Bone marrow (tissue), 2 donors: ENCODE data around the gene MAN2A2.
"Not testable (repeated sequence)": the region's sequence is repeated elsewhere in the genome, so short reads cannot be mapped to it uniquely, and the experiment has no call there.

Source experiments
- DNase-seq, 2 donors: peaks; one replicate each; lab custom pipeline; 2025; lab: John Stamatoyannopoulos, UW

The MAN2A2 gene

GRCh38 chr15:90918835-90919234, 15.7 kb downstream of the MAN2A2 start:
- DNase-seq: no peak

- DNase-seq: no peak
Observed at GRCh38 chr15:90921887-90922286, 18.8 kb downstream of the MAN2A2 start.

- DNase-seq: not testable (repeated sequence)
Observed at GRCh38 chr15:90922712-90923322, 19.7 kb downstream of the MAN2A2 start.

- DNase-seq: no peak
Observed at GRCh38 chr15:90924375-90924774, 21.3 kb downstream of the MAN2A2 start.

- DNase-seq: not testable (repeated sequence)
Observed at GRCh38 chr15:90926766-90927165, 23.7 kb downstream of the MAN2A2 start.

GRCh38 chr15:90928106-90928505, 25.0 kb downstream of the MAN2A2 start:
- DNase-seq: not testable (repeated sequence)

- DNase-seq: no peak
Observed at GRCh38 chr15:90929246-90930019, 26.3 kb downstream of the MAN2A2 start.

- no peak for DNase-seq
Observed at GRCh38 chr15:90930861-90931574, 27.9 kb downstream of the MAN2A2 start.

GRCh38 chr15:90931575-90931827, 28.4 kb downstream of the MAN2A2 start:
- DNase-seq: no peak

GRCh38 chr15:90931828-90932659, 28.9 kb downstream of the MAN2A2 start, which contains the start of gene HDDC3:
HDDC3 (minus strand) TSS chr15:90932549; CDS start chr15:90932540, 9 bp downstream.
- peak; percentile 70 to 76 for DNase-seq

GRCh38 chr15:90932660-90932991, 29.5 kb downstream of the MAN2A2 start:
- DNase-seq: no peak

GRCh38 chr15:90933301-90933700, 30.2 kb downstream of the MAN2A2 start:
- DNase-seq: no peak

- DNase-seq: peak; percentile 39 to 72
Observed at GRCh38 chr15:90934256-90934948, 31.3 kb downstream of the MAN2A2 start.

- peak; percentile 75 to 79 for DNase-seq
Observed at GRCh38 chr15:90934949-90935751, 32.0 kb downstream of the MAN2A2 start, which contains the start of gene UNC45A. UNC45A (plus strand) TSS chr15:90935285; CDS start chr15:90935325, 40 bp downstream.

- no peak for DNase-seq
Observed at GRCh38 chr15:90936823-90937222, 33.7 kb downstream of the MAN2A2 start.

- no peak for DNase-seq
Observed at GRCh38 chr15:90938261-90938660, 35.2 kb downstream of the MAN2A2 start.

- DNase-seq: no peak
Observed at GRCh38 chr15:90939756-90940155, 36.7 kb downstream of the MAN2A2 start.

GRCh38 chr15:90941038-90941437, 37.9 kb downstream of the MAN2A2 start:
- DNase-seq: no peak

- DNase-seq: no peak
Observed at GRCh38 chr15:90942354-90943120, 39.4 kb downstream of the MAN2A2 start.

- no peak for DNase-seq
Observed at GRCh38 chr15:90945091-90945490, 42.0 kb downstream of the MAN2A2 start.
